ENCODE data around the gene L3MBTL4.

DNA sequence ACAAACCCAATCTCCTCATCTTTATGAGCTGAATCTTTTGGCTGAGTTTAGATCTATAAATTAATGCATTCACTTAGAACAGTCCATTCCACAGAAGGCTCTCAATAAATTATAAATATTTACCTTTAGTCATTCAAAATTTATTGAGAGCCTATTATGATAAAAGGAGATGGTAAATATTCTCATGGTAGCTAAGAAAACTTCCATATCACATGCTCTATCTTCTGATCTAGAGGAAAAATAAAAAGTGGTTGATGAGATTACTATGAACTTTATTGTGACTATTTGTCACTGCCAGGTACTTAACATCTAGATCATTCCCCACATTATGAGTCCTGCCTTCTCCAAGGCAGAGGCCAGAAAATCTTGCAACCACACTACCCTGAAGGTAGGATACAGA lies 62.4 kb downstream of the L3MBTL4 start:
- no peak for TF ChIP-seq POLR2AphosphoS5 (IDR thresholded peaks at IDR 0.05; ENCODE audit: low read depth, low read length)
- TF ChIP-seq SIN3A (IDR thresholded peaks at IDR 0.05; ENCODE audit: borderline replicate concordance, low read depth, low read length): no peak
- TF ChIP-seq CTCF (IDR thresholded peaks at IDR 0.05): no peak
- no peak for TF ChIP-seq ELF1 (IDR thresholded peaks at IDR 0.05)
- no peak for TF ChIP-seq JUND (IDR thresholded peaks at IDR 0.05)
- no peak for TF ChIP-seq EP300 (IDR thresholded peaks at IDR 0.05; ENCODE audit: borderline replicate concordance in 1 of 2, low read depth in 1 of 2, low read length in 1 of 2)

Measured in SK-N-SH (cell line).